ENCODE results near the gene PNPLA5.

Gene PNPLA5

GRCh38 chr22:43883719-43884415 lies 7.9 kb downstream of the PNPLA5 start:
- DNase-seq (ENCODE audit: extremely low spot score): no peak
- no peak for TF ChIP-seq ZNF384 (IDR thresholded peaks at IDR 0.05)
- TF ChIP-seq FOXK2 (IDR thresholded peaks at IDR 0.05): no peak
- TF ChIP-seq SP1 (IDR thresholded peaks at IDR 0.05): no peak
- TF ChIP-seq BHLHE40 (IDR thresholded peaks at IDR 0.05; ENCODE audit: borderline replicate concordance): no peak
- no peak for TF ChIP-seq PKNOX1 (IDR thresholded peaks at IDR 0.05)
- no peak for TF ChIP-seq L3MBTL2 (conservative IDR thresholded peaks at IDR 0.05)
- no peak for TF ChIP-seq NFRKB (IDR thresholded peaks at IDR 0.05)
- no peak for TF ChIP-seq FOXA1 (IDR thresholded peaks at IDR 0.05)
- no peak for TF ChIP-seq FOXM1 (IDR thresholded peaks at IDR 0.05; ENCODE audit: borderline replicate concordance)
- no peak for TF ChIP-seq LEF1 (IDR thresholded peaks at IDR 0.05; ENCODE audit: borderline replicate concordance)
- no peak for TF ChIP-seq HDGF (IDR thresholded peaks at IDR 0.05; ENCODE audit: borderline replicate concordance)
- TF ChIP-seq ARNT (IDR thresholded peaks at IDR 0.05): no peak
- no peak for TF ChIP-seq CTBP1 (IDR thresholded peaks at IDR 0.05; ENCODE audit: borderline replicate concordance)
- no peak for TF ChIP-seq TARDBP (IDR thresholded peaks at IDR 0.05)
- TF ChIP-seq ELF4 (IDR thresholded peaks at IDR 0.05): no peak
- CTCF ChIA-PET: interaction anchor here (0.6 to 2.0 kb wide), 30 partner anchors 8 to 879 kb away, joined by 3 to 22 read pairs (median 4); partner anchors contain the start of genes PNPLA3 and PNPLA5
- POLR2A ChIA-PET: interaction anchor here (0.6 to 1.2 kb wide), 3 partner anchors 21 to 544 kb away, joined by 3 to 6 read pairs (median 3); partner anchors contain the start of gene SULT4A1

GRCh38 chr22:43883012-43883661 lies 8.7 kb downstream of the PNPLA5 start:
- CTCF ChIA-PET: interaction anchor here (0.6 to 2.0 kb wide), 29 partner anchors 8 to 741 kb away, joined by 3 to 22 read pairs (median 3); partner anchors contain the start of genes PNPLA3 and PNPLA5
- TF ChIP-seq BHLHE40 (IDR thresholded peaks at IDR 0.05; ENCODE audit: borderline replicate concordance) (no peak), L3MBTL2 (conservative IDR thresholded peaks at IDR 0.05) (0 out of 2 replicates have a peak, but pooled peaks have one; percentile 14)
- DNase-seq (ENCODE audit: extremely low spot score): peak; percentile 86
- POLR2A ChIA-PET: interaction anchor here (0.6 to 1.2 kb wide), 3 partner anchors 21 to 543 kb away, joined by 3 to 6 read pairs (median 3); partner anchors contain the start of gene SULT4A1

- TF ChIP-seq ARNT (IDR thresholded peaks at IDR 0.05) (no peak), ELF4 (IDR thresholded peaks at IDR 0.05) (no peak), LEF1 (IDR thresholded peaks at IDR 0.05; ENCODE audit: borderline replicate concordance) (no peak), SUZ12 (IDR thresholded peaks at IDR 0.05) (no peak), ZNF384 (IDR thresholded peaks at IDR 0.05) (no peak), FOXK2 (IDR thresholded peaks at IDR 0.05) (no peak), BHLHE40 (IDR thresholded peaks at IDR 0.05; ENCODE audit: borderline replicate concordance) (no peak), SP1 (IDR thresholded peaks at IDR 0.05) (no peak), NFRKB (IDR thresholded peaks at IDR 0.05) (no peak), TARDBP (IDR thresholded peaks at IDR 0.05) (no peak)
- ChIA-PET POLR2A (interaction anchor here (1.2 kb wide), 2 partner anchors 20 to 43 kb away, joined by 3 to 6 read pairs; partner anchors contain the start of gene SULT4A1), CTCF (interaction anchor here (0.6 to 2.0 kb wide), 19 partner anchors 11 to 741 kb away, joined by 3 to 22 read pairs (median 4); no protein-coding TSS in a partner anchor)
- no peak for DNase-seq (ENCODE audit: extremely low spot score)
Measured at GRCh38 chr22:43882122-43882767, 9.6 kb downstream of the PNPLA5 start.

- no peak for TF ChIP-seq ZNF384 (IDR thresholded peaks at IDR 0.05)
- TF ChIP-seq L3MBTL2 (conservative IDR thresholded peaks at IDR 0.05): no peak
- no peak for TF ChIP-seq LEF1 (IDR thresholded peaks at IDR 0.05; ENCODE audit: borderline replicate concordance)
- no peak for TF ChIP-seq FOXA1 (IDR thresholded peaks at IDR 0.05)
- TF ChIP-seq CTBP1 (IDR thresholded peaks at IDR 0.05; ENCODE audit: borderline replicate concordance): no peak
- no peak for TF ChIP-seq FOXM1 (IDR thresholded peaks at IDR 0.05; ENCODE audit: borderline replicate concordance)
- TF ChIP-seq HDGF (IDR thresholded peaks at IDR 0.05; ENCODE audit: borderline replicate concordance): no peak
- TF ChIP-seq FOXK2 (IDR thresholded peaks at IDR 0.05): no peak
- no peak for TF ChIP-seq NFRKB (IDR thresholded peaks at IDR 0.05)
- TF ChIP-seq TARDBP (IDR thresholded peaks at IDR 0.05): no peak
- TF ChIP-seq SP1 (IDR thresholded peaks at IDR 0.05): no peak
- no peak for TF ChIP-seq SUZ12 (IDR thresholded peaks at IDR 0.05)
- no peak for TF ChIP-seq PKNOX1 (IDR thresholded peaks at IDR 0.05)
- ChIA-PET POLR2A (no interaction called here), CTCF (interaction anchor here (1.1 kb wide), 1 partner anchor 65 kb away, joined by 4 read pairs; no protein-coding TSS in a partner anchor)
- DNase-seq (ENCODE audit: extremely low spot score): no peak
Measured at GRCh38 chr22:43881091-43882061, 10.4 kb downstream of the PNPLA5 start.

GRCh38 chr22:43880541-43880991 lies 11.2 kb downstream of the PNPLA5 start:
- no peak for DNase-seq (ENCODE audit: extremely low spot score)
- TF ChIP-seq CTBP1 (IDR thresholded peaks at IDR 0.05; ENCODE audit: borderline replicate concordance): no peak
- TF ChIP-seq FOXA1 (IDR thresholded peaks at IDR 0.05): no peak
- no peak for TF ChIP-seq ELF4 (IDR thresholded peaks at IDR 0.05)
- no peak for TF ChIP-seq NFRKB (IDR thresholded peaks at IDR 0.05)
- TF ChIP-seq FOXK2 (IDR thresholded peaks at IDR 0.05): no peak
- no peak for TF ChIP-seq PKNOX1 (IDR thresholded peaks at IDR 0.05)
- no peak for TF ChIP-seq TARDBP (IDR thresholded peaks at IDR 0.05)
- no peak for TF ChIP-seq L3MBTL2 (conservative IDR thresholded peaks at IDR 0.05)
- TF ChIP-seq SP1 (IDR thresholded peaks at IDR 0.05): no peak
- TF ChIP-seq LEF1 (IDR thresholded peaks at IDR 0.05; ENCODE audit: borderline replicate concordance): no peak
- TF ChIP-seq FOXM1 (IDR thresholded peaks at IDR 0.05; ENCODE audit: borderline replicate concordance): no peak
- TF ChIP-seq ARNT (IDR thresholded peaks at IDR 0.05): no peak
- no peak for TF ChIP-seq BHLHE40 (IDR thresholded peaks at IDR 0.05; ENCODE audit: borderline replicate concordance)
- no peak for TF ChIP-seq SUZ12 (IDR thresholded peaks at IDR 0.05)
- ChIA-PET POLR2A (no interaction called here), CTCF (interaction anchor here (0.6 to 1.1 kb wide), 2 partner anchors 66 to 359 kb away, joined by 4 to 6 read pairs; no protein-coding TSS in a partner anchor)
